K562 (cell line): ENCODE data around the gene PLEKHN1. TPM values are rescaled to one million over a fixed set of nuclear protein-coding genes. Genes with fewer than 3 reads are reported as not detected.

Experiments
- JUND ChIP-seq, 2 experiments: IDR thresholded peaks; 2 replicates in 1 of 2; 3 replicates in 1 of 2; pipeline ENCODE4 v1.6.1; 2011; ENCODE audit warnings: borderline replicate concordance in 2 of 2, low read depth in 2 of 2, low read length in 2 of 2, improper control_type of control experiment in 1 of 2, missing biosample characterization in 1 of 2, missing genetic modification characterization in 1 of 2, missing genetic modification reagents in 1 of 2
- KLF13 ChIP-seq: fragments of 450-650 bp; IDR thresholded peaks from 2 replicates; pipeline ENCODE4 v1.6.1; 2016; ENCODE audit warnings: missing genetic modification characterization, low read depth, mild to moderate bottlenecking, missing compliant biosample characterization, moderate library complexity, borderline replicate concordance
- PREB ChIP-seq: sonication (generic); formaldehyde crosslinking; IDR thresholded peaks from 2 replicates; pipeline ENCODE4 v1.8.1; 2023; ENCODE audit warnings: mild to moderate bottlenecking, missing genetic modification reagents
- TCF15 ChIP-seq: fragments of 250-450 bp; sonication (Bioruptor Pico); IDR thresholded peaks from 2 replicates; pipeline ENCODE4 v1.8.0; 2022; ENCODE audit warnings: moderate library complexity, mild to moderate bottlenecking, inconsistent platforms
- ZBTB5 ChIP-seq: fragments of 450-650 bp; IDR thresholded peaks from 2 replicates; pipeline ENCODE4 v1.6.1; 2017; ENCODE audit warnings: antibody characterized with exemption
- ZNF318 ChIP-seq, 2 experiments: fragments of 450-650 bp; IDR thresholded peaks; 2 replicates each; pipeline ENCODE4 v1.6.1; 2016; ENCODE audit warnings: mild to moderate bottlenecking in 2 of 2, borderline replicate concordance in 1 of 2, low read depth in 1 of 2, moderate library complexity in 1 of 2
- polyA plus RNA-seq, 8 experiments: library from polyadenylated mRNA; depleted of rRNA in 4 of 8; stranded (reverse) in 5 of 8; unstranded in 3 of 8; fragments of >200 nt; fragmentation: Nextera tagmentation in 2 of 8; fragmentation: Illumina TruSeq in 1 of 8; extraction: Ambion mirVana in 2 of 8; extraction: Trizol in 1 of 8; gene quantifications; 2 replicates each; pipeline versions ENCODE4 v1.2.1 to v1.2.3, GENCODE V29; 2011 to 2014; ENCODE audit warnings: inconsistent platforms in 1 of 8, missing spikeins in 1 of 8
- total RNA-seq, 7 experiments: library from RNA; depleted of rRNA in 6 of 7; stranded (reverse); fragments of >200 nt in 6 of 7; fragmentation: Illumina TruSeq in 2 of 7; extraction: Trizol in 2 of 7; gene quantifications; 2 replicates each; pipeline versions ENCODE4 v1.2.1 to v1.2.3, GENCODE V29; 2011 to 2021; ENCODE audit warnings: low replicate concordance in 1 of 7

PLEKHN1 gene
- total and polyA plus RNA-seq, 9 of the 15 experiments (the other 6 are each of a cell fraction or from before 2014, with no cell fraction given) = 0.07 to 1.5 (median 0.13) TPM; not detected in 2

- TF ChIP-seq ZNF318 (IDR thresholded peaks at IDR 0.05; ENCODE audit: borderline replicate concordance in 1 of 2, low read depth in 1 of 2) (no peak), TCF15 (CRISPR knock-in tag) (no peak), PREB (CRISPR knock-in tag) (no peak), KLF13 (tag) (peak; percentile 60; the same call in 1 of the 2 replicates), ZBTB5 (no peak), JUND (IDR thresholded peaks at IDR 0.05; ENCODE audit: borderline replicate concordance, low read depth, low read length) (peak; percentile 54; the same call in 1 of the 2 replicates), JUND (tag; IDR thresholded peaks at IDR 0.05; ENCODE audit: borderline replicate concordance, low read depth, low read length) (peak; percentile 45; the same call in 1 of the 3 replicates)
These were observed 45.1 kb upstream of the PLEKHN1 start (continued) for GRCh38 chr1:921011-921837.
